ENCODE results near the gene CNKSR2. TPM values are rescaled to one million over a fixed set of nuclear protein-coding genes. Genes with fewer than 3 reads are reported as not detected.

Gene CNKSR2
- total and polyA plus RNA-seq, 2 experiments from 2014 or later = 13.9 to 40.9 TPM

DNA sequence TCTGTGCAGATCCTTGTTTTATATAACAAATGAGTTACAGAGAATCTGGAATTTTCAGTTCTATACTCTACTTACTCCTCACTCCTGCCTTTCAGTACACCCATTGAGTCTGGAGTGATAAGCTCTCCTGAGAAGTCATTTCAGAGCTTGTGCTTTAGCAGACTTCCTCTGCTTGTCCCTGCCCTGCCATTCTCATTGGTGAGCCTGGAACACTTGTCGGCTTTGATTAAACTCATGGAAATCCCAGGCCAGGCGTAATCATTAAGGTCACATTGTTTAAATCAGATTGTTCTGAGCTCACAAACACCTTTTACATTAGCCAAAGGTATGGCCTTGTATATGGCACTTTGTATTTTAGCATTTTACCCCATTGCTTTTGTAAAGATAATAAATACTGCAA lies 102.7 kb downstream of the CNKSR2 start (continued):
- TF ChIP-seq, protein P1, sequence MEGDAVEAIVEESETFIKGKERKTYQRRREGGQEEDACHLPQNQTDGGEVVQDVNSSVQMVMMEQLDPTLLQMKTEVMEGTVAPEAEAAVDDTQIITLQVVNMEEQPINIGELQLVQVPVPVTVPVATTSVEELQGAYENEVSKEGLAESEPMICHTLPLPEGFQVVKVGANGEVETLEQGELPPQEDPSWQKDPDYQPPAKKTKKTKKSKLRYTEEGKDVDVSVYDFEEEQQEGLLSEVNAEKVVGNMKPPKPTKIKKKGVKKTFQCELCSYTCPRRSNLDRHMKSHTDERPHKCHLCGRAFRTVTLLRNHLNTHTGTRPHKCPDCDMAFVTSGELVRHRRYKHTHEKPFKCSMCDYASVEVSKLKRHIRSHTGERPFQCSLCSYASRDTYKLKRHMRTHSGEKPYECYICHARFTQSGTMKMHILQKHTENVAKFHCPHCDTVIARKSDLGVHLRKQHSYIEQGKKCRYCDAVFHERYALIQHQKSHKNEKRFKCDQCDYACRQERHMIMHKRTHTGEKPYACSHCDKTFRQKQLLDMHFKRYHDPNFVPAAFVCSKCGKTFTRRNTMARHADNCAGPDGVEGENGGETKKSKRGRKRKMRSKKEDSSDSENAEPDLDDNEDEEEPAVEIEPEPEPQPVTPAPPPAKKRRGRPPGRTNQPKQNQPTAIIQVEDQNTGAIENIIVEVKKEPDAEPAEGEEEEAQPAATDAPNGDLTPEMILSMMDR (conservative IDR thresholded peaks at IDR 0.05; ENCODE audit: low read depth in 2 of 2) = no peak

- no peak overlapping the region for H3K27ac ChIP-seq (ENCODE audit: low read depth)
- no peaks in the 10 kb centered on the region for H3K9me2 ChIP-seq (ENCODE audit: insufficient read depth)
- peak; percentile 61 for ATAC-seq
- H3K36me3 ChIP-seq (ENCODE audit: insufficient read depth) = no peaks in the 10 kb centered on the region
- no peaks in the 10 kb centered on the region for H3K36me3 Mint-ChIP-seq (ENCODE audit: low read depth)
- H3K27ac Mint-ChIP-seq = no peak overlapping the region
- H2AFZ ChIP-seq = no peak overlapping the region
- no peak overlapping the region for H3K4me3 ChIP-seq
- peak; percentile 62 for DNase-seq (ENCODE audit: low spot score)
- no peaks in the 10 kb centered on the region for H3K4me1 Mint-ChIP-seq
- no peaks in the 10 kb centered on the region; the same call in none of the 2 replicates for H3K79me2 ChIP-seq (replicated peaks; ENCODE audit: insufficient read depth)
- H3K4me2 ChIP-seq = no peak overlapping the region
- H3F3A ChIP-seq (replicated peaks; ENCODE audit: low read depth) = no peaks in the 10 kb centered on the region
- TF ChIP-seq EZH2phosphoT487 (IDR thresholded peaks at IDR 0.05; ENCODE audit: unreplicated experiment) = no peak
- TF ChIP-seq, protein P1 (conservative IDR thresholded peaks at IDR 0.05; ENCODE audit: low read depth in 2 of 2) = peak; percentile 56 to 70
- no peak overlapping the region for H3K4me3 Mint-ChIP-seq
- H3K27me3 ChIP-seq (ENCODE audit: insufficient read depth) = no peaks in the 10 kb centered on the region
- H4K20me1 ChIP-seq (replicated peaks; ENCODE audit: insufficient read depth) = no peaks in the 10 kb centered on the region
- H3K9me3 Mint-ChIP-seq = no peaks in the 10 kb centered on the region
- no peaks in the 10 kb centered on the region for H3K27me3 Mint-ChIP-seq (ENCODE audit: insufficient read depth, low read depth, poor library complexity)
- no peaks in the 10 kb centered on the region for H3K4me1 ChIP-seq (ENCODE audit: insufficient read depth)
Observed at GRCh38 chrX:21479695-21480270, 105.6 kb downstream of the CNKSR2 start.

GRCh38 chrX:21481761-21482160 lies 107.5 kb downstream of the CNKSR2 start:
- no peaks in the 10 kb centered on the region for H3F3A ChIP-seq (replicated peaks; ENCODE audit: low read depth)
- H3K9me2 ChIP-seq (ENCODE audit: insufficient read depth) = no peaks in the 10 kb centered on the region
- no peak overlapping the region for H3K27ac ChIP-seq (ENCODE audit: low read depth)
- H3K4me1 ChIP-seq (ENCODE audit: insufficient read depth) = peaks cover 6% of the 10 kb centered on the region
- Mint-ChIP-seq H3K27ac (no peak overlapping the region), H3K9me3 (no peaks in the 10 kb centered on the region), H3K4me1 (peaks cover 1% of the 10 kb centered on the region; the same call in 2 of the 3 replicates), H3K36me3 (ENCODE audit: low read depth) (no peaks in the 10 kb centered on the region), H3K27me3 (ENCODE audit: insufficient read depth, low read depth, poor library complexity) (no peaks in the 10 kb centered on the region), H3K4me3 (no peak overlapping the region)
- DNase-seq (ENCODE audit: low spot score) = no peak
- no peaks in the 10 kb centered on the region for H4K20me1 ChIP-seq (replicated peaks; ENCODE audit: insufficient read depth)
- H3K79me2 ChIP-seq (replicated peaks; ENCODE audit: insufficient read depth) = no peaks in the 10 kb centered on the region; the same call in none of the 2 replicates
- H3K4me2 ChIP-seq = no peak overlapping the region
- no peak for ATAC-seq
- H2AFZ ChIP-seq = no peak overlapping the region
- no peaks in the 10 kb centered on the region for H3K27me3 ChIP-seq (ENCODE audit: insufficient read depth)
- H3K4me3 ChIP-seq = no peak overlapping the region
- no peaks in the 10 kb centered on the region for H3K36me3 ChIP-seq (ENCODE audit: insufficient read depth)
- TF ChIP-seq POLR2AphosphoS5 (IDR thresholded peaks at IDR 0.05; ENCODE audit: low read depth) (no peak), STAT1 (IDR thresholded peaks at IDR 0.05; ENCODE audit: unreplicated experiment) (no peak), CREB1 (CRISPR knock-in tag; IDR thresholded peaks at IDR 0.05; ENCODE audit: low read depth) (no peak), EZH2phosphoT487 (IDR thresholded peaks at IDR 0.05; ENCODE audit: unreplicated experiment) (no peak), JUNB (IDR thresholded peaks at IDR 0.05; ENCODE audit: unreplicated experiment) (no peak), ZNF331 (CRISPR knock-in tag; IDR thresholded peaks at IDR 0.05; ENCODE audit: low read depth) (no peak), EZH2 (IDR thresholded peaks at IDR 0.05; ENCODE audit: low read depth, unreplicated experiment) (no peak), ZNF114 (CRISPR knock-in tag; IDR thresholded peaks at IDR 0.05) (no peak)
- TF ChIP-seq, protein P2, sequence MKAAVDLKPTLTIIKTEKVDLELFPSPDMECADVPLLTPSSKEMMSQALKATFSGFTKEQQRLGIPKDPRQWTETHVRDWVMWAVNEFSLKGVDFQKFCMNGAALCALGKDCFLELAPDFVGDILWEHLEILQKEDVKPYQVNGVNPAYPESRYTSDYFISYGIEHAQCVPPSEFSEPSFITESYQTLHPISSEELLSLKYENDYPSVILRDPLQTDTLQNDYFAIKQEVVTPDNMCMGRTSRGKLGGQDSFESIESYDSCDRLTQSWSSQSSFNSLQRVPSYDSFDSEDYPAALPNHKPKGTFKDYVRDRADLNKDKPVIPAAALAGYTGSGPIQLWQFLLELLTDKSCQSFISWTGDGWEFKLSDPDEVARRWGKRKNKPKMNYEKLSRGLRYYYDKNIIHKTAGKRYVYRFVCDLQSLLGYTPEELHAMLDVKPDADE (IDR thresholded peaks at IDR 0.05) = no peak
- TF ChIP-seq, protein P3, sequence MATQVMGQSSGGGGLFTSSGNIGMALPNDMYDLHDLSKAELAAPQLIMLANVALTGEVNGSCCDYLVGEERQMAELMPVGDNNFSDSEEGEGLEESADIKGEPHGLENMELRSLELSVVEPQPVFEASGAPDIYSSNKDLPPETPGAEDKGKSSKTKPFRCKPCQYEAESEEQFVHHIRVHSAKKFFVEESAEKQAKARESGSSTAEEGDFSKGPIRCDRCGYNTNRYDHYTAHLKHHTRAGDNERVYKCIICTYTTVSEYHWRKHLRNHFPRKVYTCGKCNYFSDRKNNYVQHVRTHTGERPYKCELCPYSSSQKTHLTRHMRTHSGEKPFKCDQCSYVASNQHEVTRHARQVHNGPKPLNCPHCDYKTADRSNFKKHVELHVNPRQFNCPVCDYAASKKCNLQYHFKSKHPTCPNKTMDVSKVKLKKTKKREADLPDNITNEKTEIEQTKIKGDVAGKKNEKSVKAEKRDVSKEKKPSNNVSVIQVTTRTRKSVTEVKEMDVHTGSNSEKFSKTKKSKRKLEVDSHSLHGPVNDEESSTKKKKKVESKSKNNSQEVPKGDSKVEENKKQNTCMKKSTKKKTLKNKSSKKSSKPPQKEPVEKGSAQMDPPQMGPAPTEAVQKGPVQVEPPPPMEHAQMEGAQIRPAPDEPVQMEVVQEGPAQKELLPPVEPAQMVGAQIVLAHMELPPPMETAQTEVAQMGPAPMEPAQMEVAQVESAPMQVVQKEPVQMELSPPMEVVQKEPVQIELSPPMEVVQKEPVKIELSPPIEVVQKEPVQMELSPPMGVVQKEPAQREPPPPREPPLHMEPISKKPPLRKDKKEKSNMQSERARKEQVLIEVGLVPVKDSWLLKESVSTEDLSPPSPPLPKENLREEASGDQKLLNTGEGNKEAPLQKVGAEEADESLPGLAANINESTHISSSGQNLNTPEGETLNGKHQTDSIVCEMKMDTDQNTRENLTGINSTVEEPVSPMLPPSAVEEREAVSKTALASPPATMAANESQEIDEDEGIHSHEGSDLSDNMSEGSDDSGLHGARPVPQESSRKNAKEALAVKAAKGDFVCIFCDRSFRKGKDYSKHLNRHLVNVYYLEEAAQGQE (IDR thresholded peaks at IDR 0.05; ENCODE audit: unreplicated experiment) = no peak
- TF ChIP-seq, protein P1 (conservative IDR thresholded peaks at IDR 0.05; ENCODE audit: low read depth in 2 of 2) = no peak
